WTC11 (cell line): ENCODE results near the gene NCBP2. TPM values are rescaled to one million over a fixed set of nuclear protein-coding genes. Genes with fewer than 3 reads are reported as not detected.

Experiments
- ATAC-seq: fragments of 200-7000 bp; cut with Tn5 transposase; 2 replicates; pipeline ENCODE4 v1.10.0; 2021; ENCODE audit warnings: mild to moderate bottlenecking, moderate library complexity
- CTCF ChIA-PET: fragments of 300-600 bp; sonication (Branson Sonifier 250); formaldehyde crosslinking; loops from one replicate; lab custom pipeline; 2021; ENCODE audit warnings: antibody characterized with exemption; lab: Charles Lee
- POLR2A ChIA-PET: fragments of 350-600 bp; sonication (Branson Sonifier 250); formaldehyde crosslinking; loops from one replicate; lab custom pipeline; 2021; ENCODE audit warnings: antibody characterized with exemption; lab: Charles Lee
- DNase-seq: peaks from one replicate; pipeline ENCODE4 v3.0.0; 2021; ENCODE audit warnings: low spot score
- H3K27ac Mint-ChIP-seq: 2 replicates; pipeline ENCODE4 v1.8.0; 2021; ENCODE audit warnings: mixed read lengths
- H3K27me3 Mint-ChIP-seq: 2 replicates; pipeline ENCODE4 v1.8.0; 2021; ENCODE audit warnings: low read depth, mild to moderate bottlenecking, moderate library complexity, mixed read lengths
- H3K36me3 Mint-ChIP-seq: 2 replicates; pipeline ENCODE4 v1.8.0; 2021; ENCODE audit warnings: mixed read lengths
- H3K4me1 Mint-ChIP-seq: 2 replicates; pipeline ENCODE4 v1.8.0; 2022; ENCODE audit warnings: mixed read lengths
- H3K4me3 Mint-ChIP-seq: 2 replicates; pipeline ENCODE4 v1.8.0; 2021; ENCODE audit warnings: mild to moderate bottlenecking, moderate library complexity, mixed read lengths
- H3K9me3 Mint-ChIP-seq: 2 replicates; pipeline ENCODE4 v1.8.0; 2021; ENCODE audit warnings: mixed read lengths
- AR ChIP-seq: fragments of 250-450 bp; sonication (Bioruptor Pico); IDR thresholded peaks from 2 replicates; pipeline ENCODE4 v1.9.0; 2021; ENCODE audit warnings: mild to moderate bottlenecking
- CBFB ChIP-seq: sonication (generic); formaldehyde crosslinking; IDR thresholded peaks from 2 replicates; pipeline ENCODE4 v1.8.1; 2022; ENCODE audit warnings: mild to moderate bottlenecking, low read depth, missing genetic modification reagents
- CREM ChIP-seq: sonication (generic); formaldehyde crosslinking; IDR thresholded peaks from 2 replicates; pipeline ENCODE4 v1.8.1; 2022; ENCODE audit warnings: mild to moderate bottlenecking, missing genetic modification reagents, moderate library complexity
- FOXP1 ChIP-seq: sonication (generic); formaldehyde crosslinking; IDR thresholded peaks from 2 replicates; pipeline ENCODE4 v1.8.0; 2022; ENCODE audit warnings: missing genetic modification reagents, mild to moderate bottlenecking, moderate library complexity, borderline replicate concordance
- HMGXB4 ChIP-seq: sonication (generic); formaldehyde crosslinking; IDR thresholded peaks from 2 replicates; pipeline ENCODE4 v1.8.1; 2023; ENCODE audit warnings: mild to moderate bottlenecking, moderate library complexity, missing genetic modification reagents
- IRF2 ChIP-seq: sonication (generic); formaldehyde crosslinking; IDR thresholded peaks from 2 replicates; pipeline ENCODE4 v1.8.0; 2022; ENCODE audit warnings: low read depth, missing genetic modification reagents, borderline replicate concordance
- MAX ChIP-seq: sonication (generic); formaldehyde crosslinking; IDR thresholded peaks from 2 replicates; pipeline ENCODE4 v1.8.0; 2022; ENCODE audit warnings: mild to moderate bottlenecking, missing genetic modification reagents
- ZNF532 ChIP-seq: fragments of 250-450 bp; sonication (Bioruptor Pico); IDR thresholded peaks from 2 replicates; pipeline ENCODE4 v1.9.0; 2021; ENCODE audit warnings: mild to moderate bottlenecking, borderline replicate concordance
- ZNF671 ChIP-seq: fragments of 250-450 bp; sonication (Bioruptor Pico); IDR thresholded peaks from 2 replicates; pipeline ENCODE4 v1.8.0; 2021; ENCODE audit warnings: mild to moderate bottlenecking
- total RNA-seq: library from RNA; stranded (reverse); gene quantifications from 3 replicates; pipeline ENCODE4 v1.2.3, GENCODE V29; 2021

The NCBP2 gene
- total RNA-seq, 1 experiment from 2014 or later: 96.9 TPM

GRCh38 chr3:196968233-196969133, 26.2 kb upstream of the NCBP2 start, which contains the start of gene PIGZ:
Gene PIGZ, minus strand, starts transcription at chr3:196968833. Its CDS starts 16,802 bp downstream, at chr3:196952031.
- Mint-ChIP-seq H3K4me1 (peaks cover 10% of the 10 kb centered on the region), H3K27ac (no peak within 1 kb of the TSS), H3K36me3 (peaks cover 3% of the 10 kb centered on the region; the same call in 1 of the 2 replicates), H3K4me3 (peak within 1 kb of the TSS; percentile 66), H3K27me3 (peaks cover 74% of the 10 kb centered on the region)
- DNase-seq: peak; percentile 50
- TF ChIP-seq CREM: 0 out of 2 replicates have a peak, but pooled peaks have one; percentile 26
- 0 out of 2 replicates have a peak, but pooled peaks have one; percentile 34 for TF ChIP-seq FOXP1
- no peak for TF ChIP-seq AR (CRISPR knock-in tag)
- TF ChIP-seq MAX (CRISPR knock-in tag): peak; percentile 43; the same call in 1 of the 2 replicates
- no peak for TF ChIP-seq ZNF671 (CRISPR knock-in tag)
- no peak for TF ChIP-seq ZNF532 (CRISPR knock-in tag)
- TF ChIP-seq CBFB (CRISPR knock-in tag): 0 out of 2 replicates have a peak, but pooled peaks have one; percentile 1
- TF ChIP-seq, all 79 proteins: peak for 4
- peaks cover 3% of the 10 kb centered on the region; the same call in 1 of the 2 replicates for H3K9me3 Mint-ChIP-seq
- ChIA-PET CTCF (interaction anchor here (0.7 kb wide), 1 partner anchor 440 kb away, joined by 3 read pairs; no protein-coding TSS in a partner anchor), POLR2A (no interaction called here)
- peak; percentile 49 for ATAC-seq

- POLR2A ChIA-PET: no interaction called here
- no peak for DNase-seq
- peaks cover 3% of the 10 kb centered on the region; the same call in 1 of the 2 replicates for H3K36me3 Mint-ChIP-seq
- ATAC-seq: no peak
- no peak overlapping the region for H3K27ac Mint-ChIP-seq
- peaks cover 3% of the 10 kb centered on the region; the same call in 1 of the 2 replicates for H3K9me3 Mint-ChIP-seq
- CTCF ChIA-PET: interaction anchor here (0.7 to 0.8 kb wide), 2 partner anchors 63 to 439 kb away, joined by 3 read pairs; no protein-coding TSS in a partner anchor
- H3K4me1 Mint-ChIP-seq: peaks cover 10% of the 10 kb centered on the region
- peaks cover 82% of the 10 kb centered on the region for H3K27me3 Mint-ChIP-seq
- TF ChIP-seq MAX (CRISPR knock-in tag) (no peak), CREM (0 out of 2 replicates have a peak, but pooled peaks have one; percentile 19), HMGXB4 (CRISPR knock-in tag) (no peak), IRF2 (CRISPR knock-in tag) (no peak)
- TF ChIP-seq, all 79 proteins: peak for 1
- peak overlapping the region; percentile 66 for H3K4me3 Mint-ChIP-seq
Observed at GRCh38 chr3:196967412-196968232, 25.3 kb upstream of the NCBP2 start.
